H9 (cell line): ENCODE measurements around the gene LRRC58. TPM values are rescaled to one million over a fixed set of nuclear protein-coding genes. Genes with fewer than 3 reads are reported as not detected.

Source experiments
- DNase-seq: peaks from one replicate; pipeline ENCODE4 v3.0.0-alpha.2; 2017
- H2AFZ ChIP-seq: one replicate; pipeline ENCODE4 v1.6.1; 2013; ENCODE audit warnings: mild to moderate bottlenecking, low read length, control low read depth, moderate library complexity
- H2AK5ac ChIP-seq: 2 replicates; pipeline ENCODE4 v1.6.1; 2013; ENCODE audit warnings: low read length, control low read depth, mixed read lengths; ENCODE audit not compliant: insufficient read length
- H2BK120ac ChIP-seq: one replicate; pipeline ENCODE4 v1.6.1; 2013; ENCODE audit warnings: low read depth, mild to moderate bottlenecking, low read length, control low read depth, inconsistent platforms; ENCODE audit not compliant: poor library complexity, severe bottlenecking
- H2BK12ac ChIP-seq: 2 replicates; pipeline ENCODE4 v1.6.1; 2013; ENCODE audit warnings: low read length, control low read depth, mixed read lengths, low read depth; ENCODE audit not compliant: insufficient read length
- H2BK15ac ChIP-seq: 2 replicates; pipeline ENCODE4 v1.6.1; 2013; ENCODE audit warnings: low read depth, low read length, control low read depth
- H2BK20ac ChIP-seq: one replicate; pipeline ENCODE4 v1.6.1; 2013; ENCODE audit warnings: low read depth, mild to moderate bottlenecking, low read length, control low read depth, inconsistent platforms; ENCODE audit not compliant: poor library complexity, severe bottlenecking
- H2BK5ac ChIP-seq: 2 replicates; pipeline ENCODE4 v1.6.1; 2013; ENCODE audit warnings: low read length, control low read depth, mixed read lengths; ENCODE audit not compliant: insufficient read length
- H3K14ac ChIP-seq: 2 replicates; pipeline ENCODE4 v1.6.1; 2013; ENCODE audit warnings: low read length, control low read depth; ENCODE audit not compliant: insufficient read depth
- H3K18ac ChIP-seq: 2 replicates; pipeline ENCODE4 v1.6.1; 2013; ENCODE audit warnings: low read depth, mild to moderate bottlenecking, mixed read lengths, low read length, control low read depth; ENCODE audit not compliant: insufficient read length
- H3K23ac ChIP-seq: 2 replicates; pipeline ENCODE4 v1.6.1; 2013; ENCODE audit warnings: low read length, control low read depth, mixed read lengths, low read depth; ENCODE audit not compliant: insufficient read length
- H3K23me2 ChIP-seq: 2 replicates; pipeline ENCODE4 v1.6.1; 2013; ENCODE audit warnings: low read depth, mild to moderate bottlenecking, mixed read lengths, low read length, control low read depth; ENCODE audit not compliant: insufficient read length, poor library complexity, severe bottlenecking
- H3K27ac ChIP-seq: 2 replicates; pipeline ENCODE4 v1.5.1; 2013; ENCODE audit warnings: low read length, control low read depth, mixed read lengths, low read depth; ENCODE audit not compliant: insufficient read length
- H3K27me3 ChIP-seq: 2 replicates; pipeline ENCODE4 v1.6.1; 2013; ENCODE audit warnings: low read length, control low read depth, inconsistent platforms; ENCODE audit not compliant: insufficient read depth
- H3K4ac ChIP-seq: 2 replicates; pipeline ENCODE4 v1.6.1; 2013; ENCODE audit warnings: low read depth, mild to moderate bottlenecking, control low read depth, inconsistent platforms, low read length, moderate library complexity
- H3K4me1 ChIP-seq: 2 replicates; pipeline ENCODE4 v1.6.1; 2013; ENCODE audit warnings: low read length, control low read depth, inconsistent platforms; ENCODE audit not compliant: insufficient read depth
- H3K4me2 ChIP-seq: 2 replicates; pipeline ENCODE4 v1.6.1; 2013; ENCODE audit warnings: low read length, control low read depth, mixed read lengths; ENCODE audit not compliant: insufficient read length, insufficient read depth
- H3K56ac ChIP-seq: 2 replicates; pipeline ENCODE4 v1.6.1; 2013; ENCODE audit warnings: low read depth, mild to moderate bottlenecking, mixed read lengths, low read length, control low read depth; ENCODE audit not compliant: insufficient read length
- H3K79me1 ChIP-seq: 2 replicates; pipeline ENCODE4 v1.6.1; 2013; ENCODE audit warnings: low read depth, mild to moderate bottlenecking, moderate library complexity, low read length, control low read depth, inconsistent platforms; ENCODE audit not compliant: insufficient read depth, poor library complexity, severe bottlenecking
- H3K79me2 ChIP-seq: 2 replicates; pipeline ENCODE4 v1.6.1; 2013; ENCODE audit warnings: low read length, control low read depth, inconsistent platforms; ENCODE audit not compliant: insufficient read depth
- H3K9ac ChIP-seq: 2 replicates; pipeline ENCODE4 v1.6.1; 2013; ENCODE audit warnings: low read length, control low read depth, mixed read lengths; ENCODE audit not compliant: insufficient read length; ENCODE audit errors: extremely low read depth
- H3K9me3 ChIP-seq: one replicate; pipeline ENCODE4 v1.6.1; 2013; ENCODE audit warnings: low read depth, low read length, inconsistent platforms; ENCODE audit not compliant: control insufficient read depth
- H3T11ph ChIP-seq: one replicate; pipeline ENCODE4 v1.6.1; 2013; ENCODE audit warnings: mild to moderate bottlenecking, low read length, control low read depth, inconsistent platforms
- H4K20me1 ChIP-seq: one replicate; pipeline ENCODE4 v1.6.1; 2013; ENCODE audit not compliant: control insufficient read depth, insufficient read length, insufficient read depth
- H4K5ac ChIP-seq: 2 replicates; pipeline ENCODE4 v1.6.1; 2013; ENCODE audit warnings: low read depth, mild to moderate bottlenecking, mixed read lengths, low read length, control low read depth; ENCODE audit not compliant: insufficient read length
- H4K8ac ChIP-seq: replicated peaks from 2 replicates; pipeline ENCODE4 v1.6.1; 2013; ENCODE audit warnings: low read length, control low read depth, mixed read lengths, low read depth; ENCODE audit not compliant: insufficient read length
- H4K91ac ChIP-seq: 2 replicates; pipeline ENCODE4 v1.6.1; 2013; ENCODE audit warnings: low read depth, mild to moderate bottlenecking, moderate library complexity, mixed read lengths, low read length, control low read depth; ENCODE audit not compliant: insufficient read length
- H3K27ac Mint-ChIP-seq, 3 experiments: 2 replicates in 2 of 3; 3 replicates in 1 of 3; pipeline ENCODE4 v1.8.0; 2020 to 2021; ENCODE audit warnings: mixed read lengths in 3 of 3, mild to moderate bottlenecking in 1 of 3, moderate library complexity in 1 of 3
- H3K27me3 Mint-ChIP-seq: 2 replicates; pipeline ENCODE4 v1.8.0; 2021; ENCODE audit warnings: low read depth, mild to moderate bottlenecking, moderate library complexity, mixed read lengths
- H3K36me3 Mint-ChIP-seq, 3 experiments: 2 replicates in 2 of 3; 3 replicates in 1 of 3; pipeline ENCODE4 v1.8.0; 2020 to 2021; ENCODE audit warnings: low read depth in 3 of 3, mixed read lengths in 3 of 3; ENCODE audit not compliant: insufficient read depth in 1 of 3
- H3K4me1 Mint-ChIP-seq, 2 experiments: 2 replicates each; pipeline ENCODE4 v1.8.0; 2020; ENCODE audit warnings: mixed read lengths in 2 of 2
- H3K4me3 Mint-ChIP-seq, 2 experiments: 2 replicates in 1 of 2; 3 replicates in 1 of 2; pipeline ENCODE4 v1.8.0; 2020 to 2021; ENCODE audit warnings: mild to moderate bottlenecking in 2 of 2, mixed read lengths in 2 of 2, moderate library complexity in 1 of 2
- H3K9me3 Mint-ChIP-seq, 2 experiments: 2 replicates in 1 of 2; 3 replicates in 1 of 2; pipeline ENCODE4 v1.8.0; 2020; ENCODE audit warnings: mild to moderate bottlenecking in 2 of 2, mixed read lengths in 2 of 2, moderate library complexity in 1 of 2
- WGBS: extraction: QIAGEN DNeasy Blood & Tissue Kit; methylation state at CpG from one replicate; pipeline ENCODE4 v1.1.7; 2013; ENCODE audit warnings: missing lambda C conversion rate, low lambda C conversion rate, mixed read lengths; ENCODE audit not compliant: insufficient read length; ENCODE audit errors: extremely low coverage; 5-methylcytosine and 5-hydroxymethylcytosine counted together
- total RNA-seq: library from RNA; stranded (reverse); gene quantifications from 2 replicates; pipeline ENCODE4 v1.2.1, GENCODE V29; 2021
- TF ChIP-seq, protein P1 (sequence below): fragments of 200-600 bp; sonication (generic); conservative IDR thresholded peaks from 3 replicates; pipeline ENCODE4 v1.8.0; 2021; ENCODE audit warnings: antibody characterized with exemption, mild to moderate bottlenecking

Gene LRRC58
- total RNA-seq, 1 experiment from 2014 or later = 18.2 TPM

DNA sequence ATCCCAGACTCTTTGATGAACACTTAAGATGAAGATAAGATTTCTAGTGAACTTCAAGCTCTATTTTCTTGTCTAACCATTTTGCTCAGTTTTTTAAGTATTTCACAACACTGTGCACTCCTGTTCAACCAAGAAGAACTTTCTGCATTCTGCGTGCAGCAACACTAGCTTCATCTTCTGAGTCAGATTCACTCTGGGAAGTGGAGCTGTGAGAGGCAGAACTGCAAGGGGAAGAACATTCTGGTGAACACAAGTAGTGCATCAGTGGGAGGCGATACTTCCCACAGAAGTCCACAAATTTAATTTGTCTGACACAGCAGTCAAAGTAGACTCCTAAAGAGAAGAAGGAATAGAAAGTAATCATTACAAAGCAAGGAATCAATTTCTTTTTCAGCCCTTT lies 18.1 kb downstream of the LRRC58 start:
- no peak for DNase-seq
- Mint-ChIP-seq H3K36me3 (peaks cover 16 to 34% (median 25%) of the 10 kb centered on the region in 3 experiments; a peak in 6 of 7 replicates), H3K9me3 (no peaks in the 10 kb centered on the region), H3K27ac (peak overlapping the region in 1 of 3 experiments; percentile 57; a peak in 1 of 7 replicates), H3K27me3 (no peaks in the 10 kb centered on the region), H3K4me3 (no peak overlapping the region), H3K4me1 (peaks cover 0 to 6% of the 10 kb centered on the region in 2 experiments; a peak in 2 of 4 replicates)
- Histone ChIP-seq H2BK20ac (no peak overlapping the region), H4K20me1 (no peaks in the 10 kb centered on the region), H3K4ac (no peak overlapping the region), H3K56ac (no peak overlapping the region), H3K9me3 (no peaks in the 10 kb centered on the region), H2BK12ac (no peak overlapping the region), H3K18ac (no peak overlapping the region), H2BK5ac (no peak overlapping the region), H3K27me3 (no peaks in the 10 kb centered on the region), H2AK5ac (no peak overlapping the region), H3K27ac (no peak overlapping the region), H2BK15ac (no peak overlapping the region), H3K23ac (no peak overlapping the region), H3K14ac (no peak overlapping the region), H3K79me2 (no peaks in the 10 kb centered on the region), H4K91ac (no peak overlapping the region), H4K5ac (no peak overlapping the region), H3K4me1 (no peaks in the 10 kb centered on the region; the same call in 1 of the 2 replicates), H2AFZ (no peak overlapping the region), H4K8ac (no peak overlapping the region), H2BK120ac (no peak overlapping the region), H3K9ac (no peak overlapping the region), H3K79me1 (no peaks in the 10 kb centered on the region), H3T11ph (no peak overlapping the region), H3K23me2 (no peaks in the 10 kb centered on the region), H3K4me2 (no peak overlapping the region)
- WGBS = no CpG with 5 or more reads among the region's 2 CpGs
- TF ChIP-seq, protein P1, sequence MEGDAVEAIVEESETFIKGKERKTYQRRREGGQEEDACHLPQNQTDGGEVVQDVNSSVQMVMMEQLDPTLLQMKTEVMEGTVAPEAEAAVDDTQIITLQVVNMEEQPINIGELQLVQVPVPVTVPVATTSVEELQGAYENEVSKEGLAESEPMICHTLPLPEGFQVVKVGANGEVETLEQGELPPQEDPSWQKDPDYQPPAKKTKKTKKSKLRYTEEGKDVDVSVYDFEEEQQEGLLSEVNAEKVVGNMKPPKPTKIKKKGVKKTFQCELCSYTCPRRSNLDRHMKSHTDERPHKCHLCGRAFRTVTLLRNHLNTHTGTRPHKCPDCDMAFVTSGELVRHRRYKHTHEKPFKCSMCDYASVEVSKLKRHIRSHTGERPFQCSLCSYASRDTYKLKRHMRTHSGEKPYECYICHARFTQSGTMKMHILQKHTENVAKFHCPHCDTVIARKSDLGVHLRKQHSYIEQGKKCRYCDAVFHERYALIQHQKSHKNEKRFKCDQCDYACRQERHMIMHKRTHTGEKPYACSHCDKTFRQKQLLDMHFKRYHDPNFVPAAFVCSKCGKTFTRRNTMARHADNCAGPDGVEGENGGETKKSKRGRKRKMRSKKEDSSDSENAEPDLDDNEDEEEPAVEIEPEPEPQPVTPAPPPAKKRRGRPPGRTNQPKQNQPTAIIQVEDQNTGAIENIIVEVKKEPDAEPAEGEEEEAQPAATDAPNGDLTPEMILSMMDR = no peak
